Vagina (tissue), 2 donors: ENCODE results near the gene CAMLG.

Experiments
- CTCF ChIP-seq, 3 experiments: fragments of 450-650 bp in 2 of 3; fragments of 200-600 bp in 1 of 3; sonication (generic) in 1 of 3; IDR thresholded peaks; one replicate each; pipeline ENCODE4 v1.5.1; 2017 to 2019; ENCODE audit warnings: antibody characterized with exemption in 3 of 3, mild to moderate bottlenecking in 2 of 3, moderate library complexity in 2 of 3
- POLR2A ChIP-seq, 2 donors: fragments of 450-650 bp; IDR thresholded peaks; one replicate each; pipeline ENCODE4 v1.6.1; 2017; ENCODE audit warnings: antibody characterized with exemption in 2 of 2, mild to moderate bottlenecking in 2 of 2, moderate library complexity in 2 of 2
- POLR2AphosphoS5 ChIP-seq, 2 donors: sonication (generic); formaldehyde crosslinking; IDR thresholded peaks; one replicate each; pipeline ENCODE4 v1.9.0; 2017; ENCODE audit warnings: antibody characterized with exemption in 2 of 2, mild to moderate bottlenecking in 2 of 2, low read depth in 1 of 2; ENCODE audit not compliant: insufficient read depth in 1 of 2

- TF ChIP-seq CTCF (IDR thresholded peaks at IDR 0.05) (no peak), POLR2A (IDR thresholded peaks at IDR 0.05) (no peak), POLR2AphosphoS5 (IDR thresholded peaks at IDR 0.05; ENCODE audit: insufficient read depth in 1 of 2, low read depth in 1 of 2) (no peak)
Observed at GRCh38 chr5:134749415-134749814, 11.1 kb downstream of the CAMLG start.
